Liver (tissue), 9 donors: Measurements from ENCODE around the gene NAV2. TPM values are rescaled to one million over a fixed set of nuclear protein-coding genes. Genes with fewer than 3 reads are reported as not detected.

ENCODE experiments used
- DNase-seq: peaks from one replicate; pipeline ENCODE4 v3.0.0-alpha.2; 2017; ENCODE audit warnings: low spot score
- H3K27ac ChIP-seq, 2 donors: one replicate each; pipeline ENCODE4 v1.7.0; 2013; ENCODE audit warnings: inconsistent platforms in 2 of 2, low read length in 2 of 2, control low read depth in 1 of 2, low read depth in 1 of 2, mild to moderate bottlenecking in 1 of 2
- H3K27me3 ChIP-seq, 4 donors: one replicate each; pipeline versions ENCODE4 v1.6.1 to v1.7.0; 2013; ENCODE audit warnings: low read length in 3 of 4, inconsistent platforms in 1 of 4, mild to moderate bottlenecking in 1 of 4, moderate library complexity in 1 of 4; ENCODE audit not compliant: control insufficient read depth in 4 of 4, insufficient read depth in 4 of 4
- H3K36me3 ChIP-seq, 4 donors: one replicate each; pipeline versions ENCODE4 v1.6.1 to v1.7.0; 2013; ENCODE audit warnings: low read length in 3 of 4, mild to moderate bottlenecking in 3 of 4, low read depth in 1 of 4, moderate library complexity in 1 of 4; ENCODE audit not compliant: control insufficient read depth in 4 of 4, insufficient read depth in 3 of 4
- H3K4me1 ChIP-seq, 4 donors: one replicate each; pipeline versions ENCODE4 v1.6.1 to v1.7.0; 2013; ENCODE audit warnings: low read length in 3 of 4, mild to moderate bottlenecking in 3 of 4, moderate library complexity in 1 of 4; ENCODE audit not compliant: control insufficient read depth in 4 of 4, insufficient read depth in 4 of 4
- H3K4me3 ChIP-seq, 3 donors: one replicate each; pipeline versions ENCODE4 v1.6.1 to v1.7.0; 2013; ENCODE audit warnings: low read length in 3 of 3, control low read depth in 1 of 3, low read depth in 1 of 3, mild to moderate bottlenecking in 1 of 3
- H3K9ac ChIP-seq, 2 donors: one replicate each; pipeline ENCODE4 v1.7.0; 2013; ENCODE audit warnings: low read length in 2 of 2, mild to moderate bottlenecking in 2 of 2, moderate library complexity in 2 of 2, control low read depth in 1 of 2, low read depth in 1 of 2
- H3K9me3 ChIP-seq, 4 donors: one replicate each; pipeline versions ENCODE4 v1.6.1 to v1.7.0; 2013; ENCODE audit warnings: low read length in 3 of 4; ENCODE audit not compliant: control insufficient read depth in 4 of 4
- ATF3 ChIP-seq: IDR thresholded peaks from 2 replicates; pipeline ENCODE4 v1.6.1; 2016; ENCODE audit warnings: antibody characterized with exemption
- CTCF ChIP-seq: fragments of 150-350 bp; IDR thresholded peaks from 2 replicates; pipeline ENCODE4 v1.5.1; 2017; ENCODE audit warnings: improper control_type of control experiment, low read depth, low read length; ENCODE audit not compliant: missing input control
- EGR1 ChIP-seq, 2 donors: IDR thresholded peaks; 2 replicates each; pipeline ENCODE4 v1.6.1; 2016 to 2018; ENCODE audit warnings: antibody characterized with exemption in 2 of 2, low read depth in 2 of 2
- FOXA1 ChIP-seq: IDR thresholded peaks from 2 replicates; pipeline ENCODE4 v1.6.1; 2016; ENCODE audit warnings: antibody characterized with exemption
- FOXA2 ChIP-seq: IDR thresholded peaks from 2 replicates; pipeline ENCODE4 v1.6.1; 2016; ENCODE audit warnings: antibody characterized with exemption
- GABPA ChIP-seq, 2 donors: IDR thresholded peaks in 1 of 2; conservative IDR thresholded peaks in 1 of 2; 2 replicates each; pipeline ENCODE4 v1.6.1; 2016; ENCODE audit warnings: antibody characterized with exemption in 2 of 2, mild to moderate bottlenecking in 1 of 2, moderate library complexity in 1 of 2
- HNF4A ChIP-seq, 2 donors: conservative IDR thresholded peaks; 2 replicates each; pipeline ENCODE4 v1.6.1; 2016; ENCODE audit warnings: antibody characterized with exemption in 2 of 2, mild to moderate bottlenecking in 2 of 2
- HNF4G ChIP-seq: IDR thresholded peaks from 2 replicates; pipeline ENCODE4 v1.6.1; 2016; ENCODE audit warnings: antibody characterized with exemption
- JUND ChIP-seq, 2 donors: IDR thresholded peaks; 2 replicates each; pipeline ENCODE4 v1.6.1; 2016; ENCODE audit warnings: antibody characterized with exemption in 2 of 2
- MAX ChIP-seq: IDR thresholded peaks from 2 replicates; pipeline ENCODE4 v1.6.1; 2016; ENCODE audit warnings: antibody characterized with exemption
- NR2F2 ChIP-seq: IDR thresholded peaks from 2 replicates; pipeline ENCODE4 v1.6.1; 2016; ENCODE audit warnings: antibody characterized with exemption
- RAD21 ChIP-seq, 2 donors: IDR thresholded peaks; 2 replicates each; pipeline ENCODE4 v1.6.1; 2016; ENCODE audit warnings: antibody characterized with exemption in 2 of 2, mild to moderate bottlenecking in 2 of 2
- REST ChIP-seq: IDR thresholded peaks from 2 replicates; pipeline ENCODE4 v1.6.1; 2016; ENCODE audit warnings: antibody characterized with exemption, mild to moderate bottlenecking
- RXRA ChIP-seq, 2 donors: IDR thresholded peaks; 2 replicates each; pipeline ENCODE4 v1.6.1; 2017 to 2018; ENCODE audit warnings: antibody characterized with exemption in 2 of 2, mild to moderate bottlenecking in 1 of 2
- SP1 ChIP-seq: IDR thresholded peaks from 2 replicates; pipeline ENCODE4 v1.6.1; 2018; ENCODE audit warnings: antibody characterized with exemption, mild to moderate bottlenecking
- TAF1 ChIP-seq: conservative IDR thresholded peaks from 2 replicates; pipeline ENCODE4 v1.6.1; 2016; ENCODE audit warnings: antibody characterized with exemption, mild to moderate bottlenecking
- YY1 ChIP-seq: IDR thresholded peaks from 2 replicates; pipeline ENCODE4 v1.6.1; 2016; ENCODE audit warnings: antibody characterized with exemption, mild to moderate bottlenecking
- ZBTB33 ChIP-seq: IDR thresholded peaks from 2 replicates; pipeline ENCODE4 v1.6.1; 2016; ENCODE audit warnings: antibody characterized with exemption
- WGBS: extraction: QIAGEN DNeasy Blood & Tissue Kit; methylation state at CpG from one replicate; pipeline ENCODE4 v1.1.7; 2013; 5-methylcytosine and 5-hydroxymethylcytosine counted together
- polyA plus RNA-seq, 2 donors: library from polyadenylated mRNA; stranded (reverse) in 1 of 2; unstranded in 1 of 2; fragments of 200-250 nt in 1 of 2; fragments of >200 nt in 1 of 2; fragmentation: Nextera tagmentation in 1 of 2; extraction: Ambion mirVana in 1 of 2; gene quantifications; one replicate each; pipeline versions ENCODE4 v1.2.1 to v1.2.3, GENCODE V29; 2013 to 2015
- total RNA-seq, 2 donors: library from RNA; depleted of rRNA; stranded (reverse); fragments of >200 nt; gene quantifications; one replicate each; pipeline ENCODE4 v1.2.3, GENCODE V29; 2014
- donor health status: healthy.
- donor health status: healthy.
- donor health status: healthy.
- donor health status: healthy.
- donor health status: healthy.

NAV2 gene
- total and polyA plus RNA-seq, 4 donors, result 6.3 to 20.5 (median 11.6) TPM

- no peaks in the 10 kb centered on the region for H3K9me3 ChIP-seq
- H3K9ac ChIP-seq, result no peak overlapping the region
- peaks cover 0 to 4% (median under 1%) of the 10 kb centered on the region in 4 donors for H3K4me1 ChIP-seq
- no peak for DNase-seq
- no peak overlapping the region for H3K4me3 ChIP-seq
- H3K27ac ChIP-seq, result no peak overlapping the region
- H3K27me3 ChIP-seq, result no peaks in the 10 kb centered on the region
- TF ChIP-seq YY1 (no peak), ATF3 (no peak), FOXA1 (no peak), RAD21 (IDR thresholded peaks at IDR 0.05) (no peak), REST (no peak), GABPA (IDR thresholded peaks at IDR 0.05 in 1 of 2, conservative IDR thresholded peaks at IDR 0.05 in 1 of 2) (no peak), RXRA (IDR thresholded peaks at IDR 0.05) (no peak), TAF1 (no peak), SP1 (no peak), NR2F2 (no peak), MAX (no peak), HNF4G (no peak), JUND (IDR thresholded peaks at IDR 0.05) (no peak), EGR1 (IDR thresholded peaks at IDR 0.05; ENCODE audit: low read depth in 2 of 2) (no peak), FOXA2 (no peak), ZBTB33 (no peak), HNF4A (conservative IDR thresholded peaks at IDR 0.05) (no peak), CTCF (no peak)
- peaks cover 0 to 5% (median 3%) of the 10 kb centered on the region in 4 donors for H3K36me3 ChIP-seq
- 68% methylated on average over 7 of the region's 7 CpGs for WGBS
Observed at GRCh38 chr11:19931771-19932369, 219.2 kb downstream of the NAV2 start.
